Activated CD4-positive, alpha-beta T cell treated with anti-CD3 and anti-CD28 coated beads for 4 hours (primary cell): ENCODE data around the gene REXO1.

ENCODE experiments used
- DNase-seq, 2 donors: peaks; one replicate each; pipeline ENCODE4 v3.0.0-alpha.2; 2020

Gene REXO1

GRCh38 chr19:1783874-1784273, 64.4 kb downstream of the REXO1 start:
- DNase-seq = no peak

GRCh38 chr19:1783354-1783753, 64.9 kb downstream of the REXO1 start:
- DNase-seq = no peak

- DNase-seq = no peak
Measured at GRCh38 chr19:1782521-1782920, 65.8 kb downstream of the REXO1 start.

- DNase-seq = no peak
Measured at GRCh38 chr19:1780272-1780958, 67.9 kb downstream of the REXO1 start.

- DNase-seq = no peak
Measured at GRCh38 chr19:1779574-1779973, 68.7 kb downstream of the REXO1 start.

- DNase-seq = no peak
Measured at GRCh38 chr19:1777149-1777548, 71.1 kb downstream of the REXO1 start.

GRCh38 chr19:1776606-1777147, 71.6 kb downstream of the REXO1 start:
- DNase-seq = no peak

- DNase-seq = no peak
Measured at GRCh38 chr19:1775951-1776605, 72.2 kb downstream of the REXO1 start.

- no peak for DNase-seq
Measured at GRCh38 chr19:1774989-1775772, 73.1 kb downstream of the REXO1 start.

GRCh38 chr19:1773184-1773583, 75.1 kb downstream of the REXO1 start:
- DNase-seq = no peak

GRCh38 chr19:1770866-1771576, 77.3 kb downstream of the REXO1 start:
- DNase-seq = no peak

- DNase-seq = no peak
Measured at GRCh38 chr19:1769645-1769985, 78.7 kb downstream of the REXO1 start.

GRCh38 chr19:1768918-1769644, 79.2 kb downstream of the REXO1 start:
- DNase-seq = no peak

GRCh38 chr19:1768248-1768647, 80.0 kb downstream of the REXO1 start:
- DNase-seq = no peak

GRCh38 chr19:1767464-1767933, 80.8 kb downstream of the REXO1 start:
- DNase-seq = peak; percentile 52 to 59

- no peak for DNase-seq
Measured at GRCh38 chr19:1766800-1767352, 81.4 kb downstream of the REXO1 start.

- no peak for DNase-seq
Measured at GRCh38 chr19:1765904-1766799, 82.1 kb downstream of the REXO1 start.
